ENCODE results near the gene CDH23.
A peak's percentile ranks its signal among the peaks of the same experiment; 100 is the strongest.

CDH23 gene

DNA sequence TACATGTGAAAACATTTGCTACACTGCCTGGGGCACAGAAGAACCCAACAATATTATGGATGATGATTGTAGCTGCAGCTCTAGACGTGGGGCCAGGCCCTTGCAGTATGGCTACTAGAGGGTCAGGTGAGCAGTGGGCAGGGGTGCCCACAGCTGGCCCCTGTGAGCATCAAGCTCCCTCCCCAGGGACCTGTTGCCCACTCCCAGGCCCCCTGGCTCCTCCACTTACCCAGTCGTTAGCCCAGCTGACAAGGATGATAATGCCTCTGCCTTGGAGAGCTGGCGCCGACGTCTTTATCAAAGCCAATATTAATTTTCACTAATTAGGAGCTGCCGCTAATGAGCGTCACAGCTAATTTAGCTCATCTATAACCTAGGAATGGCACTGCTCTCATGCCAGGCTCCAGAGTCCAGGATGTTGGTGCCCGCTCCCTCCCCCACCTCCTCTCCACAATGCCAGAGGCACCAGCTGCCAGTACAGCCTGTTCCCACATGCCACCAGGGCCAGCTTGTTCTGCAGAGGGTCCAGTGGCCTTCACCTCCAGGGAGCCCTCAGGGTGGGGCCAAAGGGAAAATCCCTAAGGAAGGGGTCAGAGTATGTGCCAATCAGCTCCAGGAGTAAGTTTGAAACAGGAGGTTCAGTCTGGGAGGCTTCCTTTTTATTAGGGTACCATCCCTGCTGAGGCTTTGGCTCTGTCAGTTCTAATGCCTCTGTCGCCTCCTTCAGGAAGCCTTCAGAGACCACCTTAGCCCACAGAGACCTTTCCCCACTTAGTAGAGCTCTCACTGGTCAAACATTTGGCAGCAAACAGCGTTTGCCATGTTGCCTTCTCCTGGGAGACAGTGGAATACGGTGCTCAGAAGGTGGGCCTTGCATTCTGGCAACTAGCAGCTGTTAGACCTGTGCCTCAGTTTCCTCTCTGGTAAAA is 77.2 kb downstream of the CDH23 start:
- no peak overlapping the region for H2AFZ ChIP-seq (ENCODE audit: insufficient read depth, low read length, poor library complexity)
- H3K4me3 ChIP-seq (ENCODE audit: low read depth, low read length): no peak overlapping the region
- H3K27ac ChIP-seq (ENCODE audit: low read depth, low read length): no peak overlapping the region
- no peak overlapping the region for H4K91ac ChIP-seq (ENCODE audit: low read depth, low read length)
- H2AK5ac ChIP-seq (ENCODE audit: low read length): no peak overlapping the region
- no peak overlapping the region for H4K12ac ChIP-seq (ENCODE audit: low read depth, low read length)
- H3K4me1 ChIP-seq (ENCODE audit: control insufficient read depth in 1 of 2, insufficient read depth in 2 of 2, low read length in 2 of 2): peaks cover 0 to 6% of the 10 kb centered on the region in 2 experiments
- H2BK12ac ChIP-seq (ENCODE audit: low read length): no peak overlapping the region
- DNase-seq: no peak
- H4K8ac ChIP-seq (ENCODE audit: low read depth, low read length): no peak overlapping the region
- no peak overlapping the region for H3K18ac ChIP-seq (ENCODE audit: low read length)
- H3K23ac ChIP-seq (ENCODE audit: low read length): no peak overlapping the region
- H3K4ac ChIP-seq (ENCODE audit: low read depth, low read length): no peak overlapping the region
- H3K27me3 ChIP-seq (ENCODE audit: insufficient read depth, low read length): no peaks in the 10 kb centered on the region
- H3K79me1 ChIP-seq (ENCODE audit: low read length): no peaks in the 10 kb centered on the region
- no peaks in the 10 kb centered on the region for H3K79me2 ChIP-seq (ENCODE audit: control insufficient read depth, insufficient read depth, low read length, poor library complexity)
- no peak overlapping the region for H2BK120ac ChIP-seq (ENCODE audit: insufficient read depth, low read length, poor library complexity)
- no peak overlapping the region for H3K9ac ChIP-seq (ENCODE audit: low read length)
- no peak overlapping the region for H2BK5ac ChIP-seq (ENCODE audit: low read depth, low read length, poor library complexity)
- no peaks in the 10 kb centered on the region for H3K9me3 ChIP-seq (ENCODE audit: insufficient read depth, low read depth, low read length)
- H3K4me2 ChIP-seq (ENCODE audit: low read length): no peak overlapping the region
- H3K14ac ChIP-seq (ENCODE audit: low read length): no peak overlapping the region
- WGBS (ENCODE audit: extremely low coverage, insufficient coverage, insufficient read length): no CpG with 5 or more reads among the region's 11 CpGs
- H3K36me3 ChIP-seq (ENCODE audit: control insufficient read depth in 1 of 2, insufficient read depth in 2 of 2, low read length in 2 of 2): no peaks in the 10 kb centered on the region

DNA sequence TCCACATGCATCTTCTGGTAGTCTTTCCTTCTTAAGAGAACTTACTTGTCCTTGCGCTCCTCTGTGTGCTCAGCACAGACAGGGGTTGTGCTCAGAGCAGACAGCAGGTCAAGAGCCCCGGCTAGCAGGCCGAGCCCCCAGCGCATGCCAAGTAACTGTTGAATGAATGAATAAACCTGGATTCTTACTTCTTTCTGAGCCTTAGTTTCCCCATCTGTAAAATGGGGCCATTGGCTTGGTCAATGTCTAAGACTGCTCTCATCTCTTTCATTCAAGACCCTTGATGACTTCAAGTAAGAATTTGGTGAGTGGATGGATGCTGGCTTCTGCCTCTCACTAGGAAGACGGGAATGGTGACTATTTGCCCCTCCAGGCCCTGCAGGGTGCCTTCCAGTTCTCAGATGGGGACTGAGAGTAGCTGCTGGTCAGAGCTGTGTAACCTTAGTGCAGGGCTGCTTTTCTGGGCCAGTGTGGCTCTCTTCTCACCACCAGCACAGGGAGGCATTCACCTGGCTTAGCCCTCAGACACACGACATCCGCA is 78.1 kb downstream of the CDH23 start:
- H3K14ac ChIP-seq (ENCODE audit: low read length): no peak overlapping the region
- no peak overlapping the region for H2AK5ac ChIP-seq (ENCODE audit: low read length)
- H3K9me3 ChIP-seq (ENCODE audit: insufficient read depth, low read depth, low read length): no peaks in the 10 kb centered on the region
- no peaks in the 10 kb centered on the region for H3K79me1 ChIP-seq (ENCODE audit: low read length)
- no peaks in the 10 kb centered on the region for H3K79me2 ChIP-seq (ENCODE audit: control insufficient read depth, insufficient read depth, low read length, poor library complexity)
- H3K27me3 ChIP-seq (ENCODE audit: insufficient read depth, low read length): no peaks in the 10 kb centered on the region
- peaks cover 0 to 6% of the 10 kb centered on the region in 2 experiments for H3K4me1 ChIP-seq (ENCODE audit: control insufficient read depth in 1 of 2, insufficient read depth in 2 of 2, low read length in 2 of 2)
- H4K8ac ChIP-seq (ENCODE audit: low read depth, low read length): no peak overlapping the region
- H3K9ac ChIP-seq (ENCODE audit: low read length): no peak overlapping the region
- peak; percentile 76 to 86 for DNase-seq
- peak overlapping the region; percentile 28 for H2AFZ ChIP-seq (ENCODE audit: insufficient read depth, low read length, poor library complexity)
- no peaks in the 10 kb centered on the region for H3K36me3 ChIP-seq (ENCODE audit: control insufficient read depth in 1 of 2, insufficient read depth in 2 of 2, low read length in 2 of 2)
- H2BK5ac ChIP-seq (ENCODE audit: low read depth, low read length, poor library complexity): no peak overlapping the region
- no peak overlapping the region for H4K12ac ChIP-seq (ENCODE audit: low read depth, low read length)
- no peak overlapping the region for H3K4me2 ChIP-seq (ENCODE audit: low read length)
- H3K23ac ChIP-seq (ENCODE audit: low read length): no peak overlapping the region
- H2BK120ac ChIP-seq (ENCODE audit: insufficient read depth, low read length, poor library complexity): no peak overlapping the region
- no CpG with 5 or more reads among the region's 7 CpGs for WGBS (ENCODE audit: extremely low coverage, insufficient coverage, insufficient read length)
- no peak overlapping the region for H3K27ac ChIP-seq (ENCODE audit: low read depth, low read length)
- H3K18ac ChIP-seq (ENCODE audit: low read length): no peak overlapping the region
- no peak overlapping the region for H4K91ac ChIP-seq (ENCODE audit: low read depth, low read length)
- no peak overlapping the region for H3K4ac ChIP-seq (ENCODE audit: low read depth, low read length)
- no peak overlapping the region for H3K4me3 ChIP-seq (ENCODE audit: low read depth, low read length)
- H2BK12ac ChIP-seq (ENCODE audit: low read length): no peak overlapping the region

DNA sequence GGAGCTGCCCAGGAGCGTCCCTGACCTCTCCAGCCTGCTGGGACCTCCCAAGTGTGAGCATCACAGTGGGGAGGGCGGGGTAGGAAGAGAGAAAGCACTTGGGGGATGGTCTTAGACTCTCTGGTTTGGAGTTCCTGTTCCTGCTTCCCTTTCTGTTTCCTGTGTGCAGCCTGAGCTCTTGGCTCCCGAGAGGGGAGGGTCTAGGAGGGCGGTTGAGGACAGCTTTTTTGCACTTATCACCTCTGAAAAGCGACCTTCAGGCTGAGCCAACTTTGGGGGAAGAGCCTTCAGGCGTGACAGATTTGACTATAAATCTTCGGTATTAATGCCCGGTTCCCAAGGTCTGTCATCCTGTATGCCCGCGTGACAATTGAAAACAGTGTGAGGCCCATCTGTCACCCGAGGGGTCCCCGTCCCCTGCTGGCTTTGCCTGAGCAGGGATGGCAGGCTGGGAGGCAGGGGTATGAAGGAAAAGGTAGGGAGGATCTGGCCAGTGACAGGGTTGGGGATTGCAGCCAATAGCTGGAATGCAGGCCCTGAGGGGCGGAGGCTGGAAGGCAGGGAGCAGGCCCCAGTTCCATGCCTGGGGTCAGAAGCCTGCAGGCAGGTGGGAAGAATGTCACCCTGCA is 78.6 kb downstream of the CDH23 start:
- H3K36me3 ChIP-seq (ENCODE audit: control insufficient read depth in 1 of 2, insufficient read depth in 2 of 2, low read length in 2 of 2): no peaks in the 10 kb centered on the region
- WGBS (ENCODE audit: extremely low coverage, insufficient coverage, insufficient read length): no CpG with 5 or more reads among the region's 13 CpGs

DNA sequence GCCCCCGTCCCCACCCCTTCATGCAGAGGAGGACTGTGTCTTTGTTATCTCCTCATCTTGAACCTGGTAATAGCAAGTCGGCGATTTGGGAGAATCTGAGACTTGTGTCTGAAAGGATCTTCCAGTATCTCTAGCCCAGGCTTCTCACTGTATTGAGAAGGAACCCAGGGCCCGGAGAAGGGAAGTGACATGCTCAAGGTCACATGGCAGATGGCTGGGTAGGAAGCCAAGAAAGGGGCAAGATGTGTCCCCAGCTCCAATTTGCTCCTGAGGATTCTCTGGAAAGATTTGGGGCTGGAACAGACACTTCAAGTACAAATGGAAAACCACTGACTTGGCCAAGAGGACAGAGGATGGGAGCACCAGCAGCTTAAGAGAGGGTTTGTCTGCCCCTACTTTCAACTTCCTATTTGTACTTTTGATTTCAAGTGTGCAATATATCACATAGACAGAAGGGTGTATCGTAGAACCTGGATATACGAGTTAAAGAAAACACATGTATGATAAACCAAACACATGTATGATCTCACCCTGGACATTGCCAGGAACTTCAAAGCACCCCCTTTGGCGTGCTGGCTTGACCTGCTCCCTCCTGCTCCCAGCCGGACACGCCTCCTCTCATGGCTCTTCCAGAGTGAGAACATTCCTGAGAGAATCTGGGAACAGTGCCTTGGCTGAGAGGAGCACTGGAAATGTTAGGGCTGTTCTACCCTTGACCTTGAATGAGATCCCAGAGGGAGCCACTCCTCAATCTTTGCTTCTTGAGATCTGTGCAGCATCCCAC is 79.7 kb downstream of the CDH23 start:
- no peak for DNase-seq
- no peak overlapping the region for H4K8ac ChIP-seq (ENCODE audit: low read depth, low read length)
- no peak overlapping the region for H2BK120ac ChIP-seq (ENCODE audit: insufficient read depth, low read length, poor library complexity)
- no CpG with 5 or more reads among the region's 9 CpGs for WGBS (ENCODE audit: extremely low coverage, insufficient coverage, insufficient read length)
- H3K4me2 ChIP-seq (ENCODE audit: low read length): no peak overlapping the region
- H2BK5ac ChIP-seq (ENCODE audit: low read depth, low read length, poor library complexity): no peak overlapping the region
- H3K4ac ChIP-seq (ENCODE audit: low read depth, low read length): no peak overlapping the region
- no peaks in the 10 kb centered on the region for H3K36me3 ChIP-seq (ENCODE audit: control insufficient read depth in 1 of 2, insufficient read depth in 2 of 2, low read length in 2 of 2)
- H3K27me3 ChIP-seq (ENCODE audit: insufficient read depth, low read length): no peaks in the 10 kb centered on the region
- H3K4me1 ChIP-seq (ENCODE audit: control insufficient read depth in 1 of 2, insufficient read depth in 2 of 2, low read length in 2 of 2): peaks cover 0 to 6% of the 10 kb centered on the region in 2 experiments
- H3K23ac ChIP-seq (ENCODE audit: low read length): no peak overlapping the region
- H3K9ac ChIP-seq (ENCODE audit: low read length): no peak overlapping the region
- H3K9me3 ChIP-seq (ENCODE audit: insufficient read depth, low read depth, low read length): no peaks in the 10 kb centered on the region
- no peak overlapping the region for H2BK12ac ChIP-seq (ENCODE audit: low read length)
- H3K27ac ChIP-seq (ENCODE audit: low read depth, low read length): no peak overlapping the region
- H3K4me3 ChIP-seq (ENCODE audit: low read depth, low read length): no peak overlapping the region
- H3K14ac ChIP-seq (ENCODE audit: low read length): no peak overlapping the region
- H4K12ac ChIP-seq (ENCODE audit: low read depth, low read length): no peak overlapping the region
- H2AFZ ChIP-seq (ENCODE audit: insufficient read depth, low read length, poor library complexity): no peak overlapping the region
- no peak overlapping the region for H3K18ac ChIP-seq (ENCODE audit: low read length)
- H2AK5ac ChIP-seq (ENCODE audit: low read length): no peak overlapping the region
- H3K79me2 ChIP-seq (ENCODE audit: control insufficient read depth, insufficient read depth, low read length, poor library complexity): no peaks in the 10 kb centered on the region
- H4K91ac ChIP-seq (ENCODE audit: low read depth, low read length): no peak overlapping the region
- H3K79me1 ChIP-seq (ENCODE audit: low read length): no peaks in the 10 kb centered on the region

More for the DNA sequence above, 78.6 kb downstream of the CDH23 start:
- no peak overlapping the region for H3K23ac ChIP-seq (ENCODE audit: low read length)
- DNase-seq: peak; percentile 88 to 90
- H3K9me3 ChIP-seq (ENCODE audit: insufficient read depth, low read depth, low read length): no peaks in the 10 kb centered on the region
- H3K4me2 ChIP-seq (ENCODE audit: low read length): no peak overlapping the region
- H3K4ac ChIP-seq (ENCODE audit: low read depth, low read length): no peak overlapping the region
- H3K27ac ChIP-seq (ENCODE audit: low read depth, low read length): no peak overlapping the region
- H3K27me3 ChIP-seq (ENCODE audit: insufficient read depth, low read length): no peaks in the 10 kb centered on the region
- no peak overlapping the region for H3K14ac ChIP-seq (ENCODE audit: low read length)
- no peak overlapping the region for H2AK5ac ChIP-seq (ENCODE audit: low read length)
- H4K8ac ChIP-seq (ENCODE audit: low read depth, low read length): no peak overlapping the region
- no peak overlapping the region for H3K9ac ChIP-seq (ENCODE audit: low read length)
- no peak overlapping the region for H3K18ac ChIP-seq (ENCODE audit: low read length)
- H3K4me3 ChIP-seq (ENCODE audit: low read depth, low read length): no peak overlapping the region
- H4K91ac ChIP-seq (ENCODE audit: low read depth, low read length): no peak overlapping the region
- H2AFZ ChIP-seq (ENCODE audit: insufficient read depth, low read length, poor library complexity): peak overlapping the region; percentile 28
- no peak overlapping the region for H2BK5ac ChIP-seq (ENCODE audit: low read depth, low read length, poor library complexity)
- H3K79me1 ChIP-seq (ENCODE audit: low read length): no peaks in the 10 kb centered on the region
- no peak overlapping the region for H2BK12ac ChIP-seq (ENCODE audit: low read length)
- H4K12ac ChIP-seq (ENCODE audit: low read depth, low read length): no peak overlapping the region
- no peaks in the 10 kb centered on the region for H3K79me2 ChIP-seq (ENCODE audit: control insufficient read depth, insufficient read depth, low read length, poor library complexity)
- peaks cover 0 to 6% of the 10 kb centered on the region in 2 experiments for H3K4me1 ChIP-seq (ENCODE audit: control insufficient read depth in 1 of 2, insufficient read depth in 2 of 2, low read length in 2 of 2)
- H2BK120ac ChIP-seq (ENCODE audit: insufficient read depth, low read length, poor library complexity): no peak overlapping the region
